Activated CD8-positive, alpha-beta memory T cell treated with anti-CD3 and anti-CD28 coated beads for 4 hours (primary cell): ENCODE measurements around the gene PPP4R2.

ENCODE experiments used
- DNase-seq, 2 donors: peaks; one replicate each; pipeline ENCODE4 v3.0.0-alpha.2; 2020; ENCODE audit warnings: low read depth in 2 of 2

The PPP4R2 gene, protein sequence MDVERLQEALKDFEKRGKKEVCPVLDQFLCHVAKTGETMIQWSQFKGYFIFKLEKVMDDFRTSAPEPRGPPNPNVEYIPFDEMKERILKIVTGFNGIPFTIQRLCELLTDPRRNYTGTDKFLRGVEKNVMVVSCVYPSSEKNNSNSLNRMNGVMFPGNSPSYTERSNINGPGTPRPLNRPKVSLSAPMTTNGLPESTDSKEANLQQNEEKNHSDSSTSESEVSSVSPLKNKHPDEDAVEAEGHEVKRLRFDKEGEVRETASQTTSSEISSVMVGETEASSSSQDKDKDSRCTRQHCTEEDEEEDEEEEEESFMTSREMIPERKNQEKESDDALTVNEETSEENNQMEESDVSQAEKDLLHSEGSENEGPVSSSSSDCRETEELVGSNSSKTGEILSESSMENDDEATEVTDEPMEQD

DNA sequence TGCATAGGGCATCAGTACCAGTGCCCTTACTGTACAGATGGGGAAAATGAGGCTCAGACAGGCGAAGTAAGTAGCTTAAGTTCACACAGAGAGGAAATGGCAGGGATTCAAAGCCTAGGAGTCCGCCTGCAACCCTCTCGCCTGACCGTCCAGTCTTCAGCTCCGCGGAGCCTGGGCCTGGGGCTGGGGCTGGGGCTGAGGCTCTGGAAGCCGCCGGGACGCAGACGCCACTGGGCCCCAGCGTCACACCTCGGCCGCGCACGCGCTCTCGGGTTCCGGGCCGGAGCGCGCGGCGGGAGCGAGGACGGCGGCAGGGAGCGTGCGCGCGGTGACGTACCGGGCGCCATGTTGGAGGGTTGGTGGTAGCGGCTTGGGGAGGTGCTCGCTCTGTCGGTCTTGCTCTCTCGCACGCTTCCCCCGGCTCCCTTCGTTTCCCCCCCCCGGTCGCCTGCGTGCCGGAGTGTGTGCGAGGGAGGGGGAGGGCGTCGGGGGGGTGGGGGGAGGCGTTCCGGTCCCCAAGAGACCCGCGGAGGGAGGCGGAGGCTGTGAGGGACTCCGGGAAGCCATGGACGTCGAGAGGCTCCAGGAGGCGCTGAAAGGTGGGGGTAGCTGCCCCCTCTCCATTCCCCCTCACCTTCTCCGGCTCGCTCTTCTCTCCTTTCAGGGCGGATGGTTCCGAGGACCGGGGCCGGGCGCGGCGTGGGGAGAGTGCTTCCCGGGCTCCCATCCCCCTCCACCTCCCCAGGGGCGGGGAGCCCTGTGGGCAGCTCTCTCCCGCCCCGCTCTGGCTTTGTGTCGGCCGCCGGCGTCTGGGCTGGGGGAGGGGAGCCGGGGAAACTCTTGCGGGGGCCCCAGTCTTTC, at the start of gene PPP4R2:
PPP4R2 (plus strand) TSS at position 339 of the 861 bp plus-strand sequence; CDS start at position 566, 227 bp downstream.
- peak; percentile 77 to 85 for DNase-seq

DNA sequence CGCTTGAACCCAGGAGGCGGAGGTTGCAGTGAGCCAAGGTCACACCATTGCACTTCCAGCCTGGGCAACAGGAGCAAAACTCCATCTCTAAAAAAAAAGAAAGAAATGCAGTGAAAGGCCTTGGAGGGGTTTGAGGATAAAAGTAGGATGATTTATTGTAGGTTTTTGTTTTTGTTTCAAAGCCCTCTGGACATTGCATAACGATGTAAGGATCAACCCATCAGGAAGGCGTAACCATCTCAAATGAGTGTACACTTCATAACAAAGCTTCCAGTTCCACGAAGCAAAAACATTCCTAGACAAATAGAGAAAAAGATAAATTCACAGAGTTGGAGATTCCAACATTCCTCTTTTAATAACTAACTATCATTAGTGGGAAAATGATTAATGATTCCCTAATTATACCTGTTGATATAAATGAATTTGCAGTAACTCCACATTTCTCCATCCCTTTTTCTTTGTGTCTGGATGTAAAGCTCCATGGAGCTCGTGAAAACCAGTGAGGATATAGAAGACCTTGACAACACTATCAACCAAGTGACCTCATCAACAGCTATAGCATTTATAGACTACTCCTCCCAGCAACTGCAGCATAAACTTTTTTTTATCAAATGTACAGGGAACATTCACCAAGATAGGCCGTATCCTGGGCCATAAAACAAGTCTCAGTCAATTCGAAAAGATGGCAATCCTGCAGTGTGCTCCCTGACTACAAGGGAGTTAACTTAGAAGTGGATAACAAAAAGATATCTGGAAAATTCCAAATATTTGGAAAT, 48.7 kb upstream of the PPP4R2 start:
- no peak for DNase-seq

DNA sequence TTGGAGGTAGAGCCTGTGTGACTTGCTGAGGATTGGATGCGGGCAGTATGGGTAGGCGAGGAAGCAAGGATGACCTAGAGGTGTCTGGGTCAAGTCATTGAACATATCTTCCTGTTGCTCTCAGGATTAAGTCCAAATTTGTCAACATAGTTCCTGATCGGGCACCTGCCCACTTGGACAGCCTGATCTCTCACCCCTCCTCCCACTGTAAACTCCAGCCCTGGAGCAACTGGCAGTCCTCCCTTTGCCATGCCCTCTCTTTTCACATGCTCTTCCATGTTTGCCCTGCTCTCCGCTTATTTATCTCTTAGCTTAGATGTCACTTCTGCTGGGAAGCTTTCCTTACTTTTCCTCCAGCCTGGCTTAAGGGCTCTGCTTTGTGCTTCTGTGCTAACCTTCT, 47.6 kb upstream of the PPP4R2 start:
- no peak for DNase-seq

DNA sequence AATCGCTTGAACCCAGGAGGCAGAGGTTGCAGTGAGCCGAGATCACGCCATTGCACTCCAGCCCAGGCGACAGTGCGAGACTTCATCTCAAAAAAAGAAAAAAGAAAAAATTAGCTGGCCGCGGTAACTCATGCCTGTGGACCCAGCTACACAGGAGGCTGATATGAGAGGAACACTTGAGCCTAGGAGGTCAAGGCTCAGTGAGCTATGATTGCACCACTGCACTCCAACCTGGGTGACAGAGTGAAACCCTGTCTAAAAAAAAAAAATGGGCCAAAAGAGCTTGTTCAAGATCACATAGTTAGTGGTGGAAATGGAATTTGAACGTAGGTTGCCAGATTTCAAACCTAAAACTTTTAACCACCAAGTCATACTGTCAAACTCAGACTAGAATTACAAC, 46.2 kb upstream of the PPP4R2 start:
- DNase-seq: no peak

DNA sequence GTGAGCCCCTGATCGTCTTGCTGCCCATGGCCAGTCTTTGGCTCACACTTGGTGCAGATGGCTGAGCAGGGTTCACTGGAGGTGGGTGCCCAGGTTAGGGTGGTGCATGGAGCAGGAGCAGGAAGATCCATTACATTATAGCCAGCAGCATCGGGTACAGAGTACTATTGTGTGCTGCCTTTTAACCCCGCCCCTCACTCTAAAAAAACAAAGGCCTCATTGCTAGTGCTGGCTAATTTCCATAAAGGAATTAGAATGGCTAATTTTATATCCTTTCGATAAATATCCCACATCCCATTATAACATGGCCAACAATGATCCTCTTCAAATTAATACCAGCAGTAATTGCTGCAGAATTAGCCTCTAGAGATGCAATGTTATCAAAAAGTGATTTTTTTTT, 45.8 kb upstream of the PPP4R2 start:
- no peak for DNase-seq

DNA sequence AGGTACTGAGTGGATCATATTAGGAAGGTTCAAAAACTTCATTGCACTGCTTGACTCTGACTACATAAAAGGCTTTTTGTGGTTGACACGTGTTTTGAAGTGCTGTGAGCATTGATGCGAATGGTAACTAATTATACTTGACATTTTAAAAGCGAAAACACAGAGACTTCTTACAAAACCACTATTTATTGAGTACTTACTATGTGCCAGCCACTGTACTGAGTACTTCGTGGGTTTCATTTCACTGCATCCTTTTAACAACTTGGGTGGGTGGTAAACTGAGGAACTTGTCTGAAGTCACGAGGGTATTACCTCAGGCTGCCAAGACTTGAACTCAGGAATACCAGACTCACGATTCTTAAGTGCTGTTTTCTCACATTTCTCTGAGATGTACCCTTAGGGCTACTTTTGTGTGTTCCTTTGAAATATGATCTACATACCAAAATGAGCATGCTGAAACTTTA, 45.3 kb upstream of the PPP4R2 start:
- DNase-seq: no peak

DNA sequence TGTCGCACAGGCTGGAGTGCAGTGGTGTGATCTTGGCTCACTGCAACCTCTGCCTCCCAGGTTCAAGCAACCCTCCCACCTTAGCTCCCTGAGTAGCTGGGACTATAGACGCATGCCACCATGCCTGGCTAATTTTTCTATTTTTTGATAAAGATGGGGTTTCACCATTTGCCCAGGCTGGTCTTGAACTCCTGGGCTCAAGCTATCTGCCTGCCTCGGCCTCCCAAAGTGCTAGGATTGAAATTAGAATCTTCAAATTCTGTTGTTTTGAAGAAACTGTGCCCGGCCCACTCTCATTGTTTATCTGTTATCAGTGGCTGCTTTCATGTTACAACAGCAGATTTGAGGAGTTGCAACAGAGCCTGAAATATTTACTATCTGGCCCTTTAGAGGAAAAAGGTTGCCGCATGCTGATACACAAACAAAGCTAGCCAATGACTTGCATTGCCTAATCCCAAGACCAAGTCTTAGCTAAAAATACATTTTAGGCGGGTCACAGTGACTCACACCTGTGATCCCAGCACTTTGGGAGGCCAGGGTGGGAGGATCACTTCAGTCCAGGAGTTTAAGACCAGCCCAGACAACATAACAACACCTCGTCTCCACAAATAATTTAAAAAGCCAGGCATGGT, 43.2 kb upstream of the PPP4R2 start:
- no peak for DNase-seq

DNA sequence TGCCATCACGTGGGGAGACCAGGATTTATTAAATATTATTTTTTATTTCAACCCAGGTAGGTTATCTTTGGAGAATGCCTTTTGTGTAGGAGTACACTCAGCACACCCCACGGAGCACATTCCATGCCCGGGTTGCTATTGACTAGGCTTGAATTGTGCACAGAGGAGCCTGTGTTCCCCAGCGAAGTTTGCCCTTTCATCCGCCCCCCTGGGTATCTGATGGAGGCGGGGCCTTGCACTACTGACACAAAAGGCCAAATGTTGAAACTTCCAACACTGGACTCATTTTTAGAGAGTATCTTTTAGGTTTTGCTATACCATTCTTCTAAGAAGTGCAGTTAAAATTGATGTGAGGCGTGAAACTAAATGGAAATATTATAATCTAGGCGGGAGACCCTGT, 39.3 kb upstream of the PPP4R2 start:
- no peak for DNase-seq

DNA sequence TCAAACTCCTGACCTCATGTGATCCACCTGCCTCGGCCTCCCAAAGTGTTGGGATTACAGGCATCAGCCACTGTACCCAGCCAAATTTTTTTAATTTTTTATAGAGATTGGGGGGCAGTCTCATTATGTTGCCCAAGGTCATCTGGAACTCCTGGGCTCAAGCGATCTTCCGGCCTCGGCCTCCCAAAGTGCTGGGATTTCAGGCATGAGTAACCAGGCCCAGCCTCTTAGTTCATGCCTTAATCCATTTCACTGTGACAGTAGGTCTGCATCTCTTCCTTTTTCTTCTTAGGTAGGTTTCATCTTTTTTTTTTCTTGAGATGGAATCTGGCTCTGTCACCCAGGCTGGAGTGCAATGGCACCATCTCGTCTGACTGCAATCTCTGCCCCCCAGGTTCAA, 37.3 kb upstream of the PPP4R2 start:
- DNase-seq: no peak

DNA sequence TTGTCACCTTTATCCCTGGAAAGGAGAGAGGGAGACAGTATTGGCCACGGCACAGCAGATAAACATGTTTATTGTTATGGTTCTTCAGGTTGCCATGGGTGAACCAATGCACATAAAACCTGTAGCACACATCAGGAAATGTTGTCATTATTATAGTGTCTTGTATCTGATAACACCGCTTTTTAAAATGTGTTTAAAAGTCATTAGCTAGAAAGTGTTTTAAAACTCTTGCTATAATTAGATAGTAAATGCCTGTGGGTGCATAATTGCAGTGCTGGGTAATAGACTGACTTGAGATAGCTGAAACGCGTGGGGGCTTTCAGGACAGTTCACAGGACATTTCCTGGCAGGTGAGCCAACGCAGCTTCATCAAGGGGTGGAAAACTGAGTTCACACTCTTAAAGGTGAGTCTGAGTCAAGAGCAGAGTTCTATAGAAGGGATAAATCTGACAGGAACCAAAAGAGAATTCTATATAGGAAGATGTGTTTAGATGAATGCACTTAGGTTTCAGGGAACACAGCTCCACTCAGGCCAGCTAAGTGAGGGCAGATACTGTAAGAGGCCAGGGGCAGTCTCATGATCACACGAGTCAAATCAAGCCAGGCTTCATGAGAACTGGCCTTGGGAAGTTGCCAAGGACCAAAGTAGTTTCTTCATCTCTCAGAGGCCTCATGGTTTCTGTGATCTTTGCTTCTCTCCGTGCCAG, 35.6 kb upstream of the PPP4R2 start:
- no peak for DNase-seq

DNA sequence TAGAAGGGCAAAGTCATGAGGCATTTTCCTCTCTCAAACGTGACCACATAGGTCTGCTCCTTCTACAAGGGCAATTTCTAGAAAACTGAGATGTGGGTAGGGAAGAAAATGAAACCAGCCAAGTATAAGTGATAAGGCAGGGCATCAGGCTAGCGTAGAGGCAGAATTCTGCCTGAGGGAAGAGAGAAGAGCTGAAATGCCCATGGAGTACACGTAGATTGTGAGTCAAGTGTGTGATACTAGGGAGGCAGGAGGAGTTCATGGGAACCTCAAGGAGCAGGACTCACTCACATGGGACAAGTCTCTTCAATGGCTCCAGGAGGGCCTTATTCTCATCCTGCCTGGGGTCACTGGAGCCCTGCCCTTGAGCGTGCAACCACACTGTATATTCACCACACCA, 34.9 kb upstream of the PPP4R2 start:
- no peak for DNase-seq

DNA sequence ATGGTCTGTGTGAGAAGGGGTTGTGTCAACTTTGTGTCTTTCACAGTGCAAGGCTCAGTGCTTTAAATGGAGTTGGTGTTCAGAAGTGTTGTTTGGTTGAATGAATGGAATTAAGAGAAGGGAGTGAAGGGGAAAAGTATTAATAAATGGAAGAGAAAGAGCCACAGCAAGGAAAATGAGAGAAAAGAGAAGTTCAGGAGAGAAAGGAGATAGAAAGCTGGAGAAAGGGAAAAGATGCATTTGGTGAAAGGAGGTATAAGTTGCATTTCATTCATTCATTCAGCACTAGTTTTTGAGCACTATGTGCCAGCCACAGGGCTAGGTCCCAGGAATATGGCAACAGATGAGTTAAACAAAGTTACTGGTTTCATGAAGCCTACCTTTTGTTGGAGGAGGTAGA, 34.3 kb upstream of the PPP4R2 start:
- no peak for DNase-seq

DNA sequence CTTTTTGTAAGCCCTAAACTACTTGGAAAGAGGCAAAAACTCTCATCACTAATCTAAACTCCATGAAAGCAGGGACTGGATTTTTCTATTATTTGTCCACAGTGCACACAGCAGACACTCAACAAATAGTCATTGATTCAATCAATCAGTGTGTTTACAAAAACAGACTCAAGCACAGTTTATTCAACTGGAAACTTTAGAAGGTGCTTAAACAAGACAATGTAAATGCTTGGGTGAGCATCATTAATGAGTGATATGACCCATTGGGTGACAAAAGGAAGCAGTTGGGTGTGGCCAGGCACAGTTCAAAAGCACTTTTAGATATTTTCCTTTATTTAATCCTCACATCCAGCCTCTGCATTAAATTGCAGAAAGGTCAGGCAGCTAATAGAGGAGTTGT, 32.0 kb upstream of the PPP4R2 start:
- no peak for DNase-seq

DNA sequence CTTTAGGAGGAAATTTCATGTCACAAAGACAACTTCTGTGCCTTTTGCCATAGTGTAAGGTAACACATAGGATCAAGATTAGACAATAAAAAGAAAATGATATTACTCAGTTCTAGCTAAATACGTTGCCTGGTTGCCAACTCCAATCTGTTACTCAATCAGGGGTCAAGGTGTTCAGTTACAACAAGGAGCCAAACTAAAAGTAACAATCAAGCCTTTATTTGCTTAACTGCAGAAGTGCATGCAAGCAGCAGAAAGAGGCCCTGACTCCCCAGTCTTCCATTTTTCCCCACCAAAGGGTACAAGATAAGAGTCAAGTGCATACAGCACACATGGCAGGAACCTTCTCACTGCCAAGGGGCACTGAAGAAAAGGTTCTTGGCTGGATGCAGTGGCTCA, 28.3 kb upstream of the PPP4R2 start:
- no peak for DNase-seq

DNA sequence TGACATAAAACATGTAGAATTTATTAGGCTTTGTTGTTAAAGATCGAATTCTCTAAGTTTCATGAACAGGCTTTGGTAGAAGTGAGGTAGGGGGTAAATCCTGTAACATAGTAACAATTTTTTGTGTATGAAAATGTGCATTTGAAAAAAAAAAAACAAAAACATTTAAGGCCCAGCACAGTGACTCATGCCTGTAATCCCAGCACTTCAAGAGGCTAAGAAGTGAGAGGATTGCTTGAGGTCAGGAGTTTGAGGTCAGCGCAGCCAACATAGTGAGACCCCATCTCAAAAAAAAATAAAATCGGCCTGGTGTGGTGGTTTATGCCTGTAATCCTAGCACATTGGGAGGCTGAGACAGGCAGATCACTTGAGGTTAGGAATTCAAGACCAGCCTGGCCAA, 26.8 kb upstream of the PPP4R2 start:
- no peak for DNase-seq

DNA sequence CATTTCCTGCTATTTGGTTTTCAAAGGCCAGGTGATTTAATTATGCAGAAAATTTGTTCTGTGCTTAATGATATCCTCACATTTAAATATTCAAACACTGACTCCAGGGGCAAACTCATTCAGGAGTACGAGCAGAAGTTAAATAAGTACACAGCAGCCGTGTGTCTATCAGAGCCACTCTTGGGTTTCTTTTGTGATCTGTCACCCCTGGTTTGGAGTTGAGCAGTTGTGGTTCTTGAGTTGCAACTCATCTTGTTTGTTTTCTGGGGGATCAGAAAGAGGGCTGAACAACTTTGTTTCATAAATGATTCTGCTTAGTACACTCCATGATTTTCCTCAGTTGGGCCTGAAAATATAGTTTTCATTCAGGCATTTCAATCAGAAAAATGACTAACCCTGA, 25.7 kb upstream of the PPP4R2 start:
- DNase-seq: no peak

DNA sequence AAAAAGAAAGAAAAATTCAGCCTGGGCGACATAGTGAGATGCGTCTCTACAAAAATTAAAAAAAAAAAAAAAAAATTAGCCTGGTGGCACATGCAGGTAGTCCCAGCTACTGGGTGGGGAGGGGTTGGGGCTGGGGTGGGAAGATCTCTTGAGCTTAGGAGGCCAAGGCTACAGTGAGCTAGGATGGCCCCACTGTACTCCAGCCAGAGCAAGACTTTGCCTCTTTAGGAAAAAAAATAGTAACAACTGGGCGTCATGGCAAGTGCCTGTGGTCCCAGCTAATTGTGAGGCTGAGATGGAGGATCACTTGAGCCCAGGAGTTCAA, 23.9 kb upstream of the PPP4R2 start:
- DNase-seq: no peak

DNA sequence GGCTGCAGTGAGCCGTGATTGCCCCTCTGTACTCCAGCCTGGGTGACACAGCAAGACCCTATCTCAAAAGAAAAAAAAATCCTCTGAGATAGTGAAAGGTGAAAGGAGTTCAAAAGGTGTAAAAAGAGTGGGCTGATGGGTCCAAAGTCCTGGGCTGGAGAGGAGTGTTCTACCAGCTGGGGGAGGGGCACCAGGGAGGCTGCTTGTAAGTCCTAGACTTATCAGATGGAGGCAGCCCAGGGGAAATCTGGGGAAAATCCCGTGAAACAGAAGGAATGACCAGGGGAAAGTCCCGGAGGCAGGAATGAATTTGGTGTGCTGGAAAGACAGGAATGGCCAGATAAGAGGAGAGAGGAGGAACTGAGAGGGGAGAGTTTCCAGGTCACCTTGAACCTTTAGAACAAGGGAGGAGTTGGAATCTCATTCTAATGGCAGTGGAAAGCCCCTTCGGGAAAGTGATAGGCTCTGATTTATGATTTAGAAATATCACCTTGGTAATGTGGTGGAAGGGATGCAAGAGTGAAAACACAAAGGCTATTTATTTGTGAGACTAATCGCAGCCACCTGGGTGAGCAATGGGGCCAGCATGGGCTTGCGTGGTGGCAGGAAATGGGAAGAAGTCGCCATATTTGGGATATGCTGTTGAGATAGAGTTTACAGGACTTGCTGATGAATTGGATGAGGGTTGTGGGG, 23.4 kb upstream of the PPP4R2 start:
- no peak for DNase-seq

DNA sequence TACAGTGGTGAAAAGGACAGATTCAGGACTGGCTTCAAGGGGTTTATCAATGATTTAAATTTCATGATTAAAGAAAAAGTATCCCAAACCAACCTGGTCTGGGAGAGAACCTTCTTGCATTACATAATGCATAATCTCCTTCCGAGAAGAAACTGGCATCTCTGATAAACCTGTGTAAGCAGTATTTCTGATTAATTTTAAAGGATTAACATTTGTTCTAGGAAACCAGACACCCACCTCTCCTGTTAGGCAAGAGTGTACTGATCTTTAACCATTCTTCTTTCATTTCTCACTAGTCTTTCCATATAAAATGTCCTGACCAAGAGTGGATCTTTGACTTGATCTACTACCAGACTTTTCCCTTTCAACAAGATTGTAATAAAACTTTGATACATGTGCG, 22.8 kb upstream of the PPP4R2 start:
- no peak for DNase-seq

DNA sequence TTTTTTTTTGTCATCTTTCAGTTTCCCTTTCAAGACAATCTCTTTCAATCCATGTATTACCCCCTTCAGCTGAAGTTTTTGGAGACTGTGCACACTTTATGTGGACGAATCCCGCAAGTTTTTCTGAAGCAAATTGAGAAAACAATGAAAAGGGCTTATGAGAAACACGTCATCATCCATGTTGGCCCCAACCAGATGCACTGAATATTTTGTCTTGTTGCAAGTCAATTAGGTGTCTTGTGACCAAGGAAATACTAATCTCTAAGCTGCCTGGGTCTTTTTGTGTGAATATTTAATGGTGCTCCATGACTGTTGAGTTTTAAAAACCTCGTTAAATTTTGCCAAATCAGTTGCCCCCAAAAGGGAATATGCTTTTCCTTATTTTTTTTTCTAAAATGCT, 21.7 kb upstream of the PPP4R2 start:
- DNase-seq: no peak
